GM13976 (cell line): ENCODE data around the gene ZNF394.

ENCODE experiments used
- DNase-seq: peaks from one replicate; pipeline ENCODE4 v3.0.0; 2012; ENCODE audit warnings: low spot score
- in situ Hi-C: fragments of 300-500 bp; cut with MboI; formaldehyde crosslinking; loops from one replicate; pipeline ENCODE4 v1.12.0; 2022; ENCODE audit warnings: low sequenced_read_pairs, mixed read lengths, inconsistent platforms; ENCODE audit not compliant: unreplicated experiment
- TF ChIP-seq, protein P1 (sequence below): IDR thresholded peaks from 2 replicates; pipeline ENCODE4 v1.5.1; 2012; ENCODE audit warnings: borderline replicate concordance, mild to moderate bottlenecking; ENCODE audit not compliant: insufficient read depth; ENCODE audit errors: extremely low read depth, missing control alignments, control extremely low read depth

The ZNF394 gene

DNA sequence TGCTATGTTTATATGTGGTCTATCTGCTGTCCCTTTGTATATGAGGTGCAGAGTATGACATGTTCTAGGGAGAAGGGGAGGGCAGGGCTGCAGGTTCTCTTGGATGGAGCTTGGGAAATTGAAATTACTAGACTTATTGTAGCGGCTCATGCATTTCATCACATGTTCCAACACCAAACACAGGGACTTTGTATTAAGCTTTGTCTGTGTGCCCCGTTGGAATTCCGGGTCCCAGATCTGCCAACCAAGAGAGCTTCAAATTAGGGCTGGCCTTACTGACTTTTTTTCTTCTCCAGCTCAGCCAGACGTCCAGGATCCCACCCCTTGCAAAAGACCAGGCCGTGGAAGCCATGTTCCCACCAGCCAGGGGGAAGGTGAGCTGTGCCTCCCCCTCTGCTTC, 24.0 kb downstream of the ZNF394 start:
- DNase-seq: no peak
- TF ChIP-seq, protein P1, sequence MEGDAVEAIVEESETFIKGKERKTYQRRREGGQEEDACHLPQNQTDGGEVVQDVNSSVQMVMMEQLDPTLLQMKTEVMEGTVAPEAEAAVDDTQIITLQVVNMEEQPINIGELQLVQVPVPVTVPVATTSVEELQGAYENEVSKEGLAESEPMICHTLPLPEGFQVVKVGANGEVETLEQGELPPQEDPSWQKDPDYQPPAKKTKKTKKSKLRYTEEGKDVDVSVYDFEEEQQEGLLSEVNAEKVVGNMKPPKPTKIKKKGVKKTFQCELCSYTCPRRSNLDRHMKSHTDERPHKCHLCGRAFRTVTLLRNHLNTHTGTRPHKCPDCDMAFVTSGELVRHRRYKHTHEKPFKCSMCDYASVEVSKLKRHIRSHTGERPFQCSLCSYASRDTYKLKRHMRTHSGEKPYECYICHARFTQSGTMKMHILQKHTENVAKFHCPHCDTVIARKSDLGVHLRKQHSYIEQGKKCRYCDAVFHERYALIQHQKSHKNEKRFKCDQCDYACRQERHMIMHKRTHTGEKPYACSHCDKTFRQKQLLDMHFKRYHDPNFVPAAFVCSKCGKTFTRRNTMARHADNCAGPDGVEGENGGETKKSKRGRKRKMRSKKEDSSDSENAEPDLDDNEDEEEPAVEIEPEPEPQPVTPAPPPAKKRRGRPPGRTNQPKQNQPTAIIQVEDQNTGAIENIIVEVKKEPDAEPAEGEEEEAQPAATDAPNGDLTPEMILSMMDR: no peak
- in situ Hi-C loops: no loop called here

DNA sequence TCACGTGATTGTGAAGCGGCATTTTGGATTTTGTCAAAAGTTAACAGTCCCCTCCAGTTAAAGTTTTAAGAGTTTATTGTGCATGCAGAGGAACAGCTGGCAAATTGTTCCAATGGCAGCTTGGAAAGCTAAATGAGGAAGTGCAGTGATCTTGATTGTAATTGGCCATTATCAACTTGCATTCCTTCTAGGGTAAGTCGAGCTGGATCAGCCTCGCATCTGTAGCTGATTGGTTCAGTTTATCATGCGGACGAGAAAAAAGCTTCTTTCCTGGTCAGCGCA, 26.8 kb downstream of the ZNF394 start:
- peak; percentile 84 for DNase-seq
- in situ Hi-C loops: no loop called here
- TF ChIP-seq, protein P1: no peak

DNA sequence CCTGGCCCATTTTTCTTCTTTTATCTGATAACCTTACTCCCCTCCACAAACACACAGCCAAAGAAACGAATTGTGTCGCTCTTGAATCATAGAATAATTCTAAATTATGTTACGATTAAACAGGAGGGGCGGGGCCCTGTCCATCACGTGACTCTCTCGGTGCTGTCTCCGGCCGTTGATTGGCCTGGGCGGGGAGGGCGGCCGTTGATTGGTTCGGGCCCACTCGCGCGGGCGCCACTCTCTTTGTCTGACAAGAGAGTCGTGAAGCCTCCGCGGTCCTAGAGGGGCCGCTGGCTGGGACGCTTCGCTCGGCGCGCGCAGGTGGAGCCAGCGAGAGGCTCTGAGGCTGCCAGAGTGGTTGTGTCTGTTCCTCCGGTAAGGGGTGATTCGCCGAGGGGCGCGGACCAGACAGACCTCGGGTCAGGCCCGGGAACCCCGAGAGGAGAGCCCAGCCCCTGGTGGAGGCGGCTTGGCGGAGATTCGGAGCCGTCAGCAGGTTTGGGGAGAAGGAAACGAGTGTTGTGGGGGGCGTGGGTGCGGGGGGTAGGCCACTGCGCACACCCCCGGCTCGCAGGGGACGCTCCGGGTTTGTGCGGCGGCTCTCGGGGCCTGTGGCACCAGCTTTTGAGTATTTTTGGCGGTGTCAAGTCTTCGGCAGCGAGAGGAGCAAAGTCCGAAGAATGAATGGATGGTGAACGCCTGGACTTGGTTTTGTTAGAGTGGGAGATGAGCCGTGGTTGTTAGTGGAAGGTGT, 27.3 kb downstream of the ZNF394 start, which contains the start of gene ZNF789:
TSS of gene ZNF789 (plus strand) at position 330 of the 754 bp plus-strand sequence. CDS start 3,567 bp downstream, outside the sequence.
- in situ Hi-C loops: no loop called here
- TF ChIP-seq, protein P1: no peak
- DNase-seq: peak; percentile 99

DNA sequence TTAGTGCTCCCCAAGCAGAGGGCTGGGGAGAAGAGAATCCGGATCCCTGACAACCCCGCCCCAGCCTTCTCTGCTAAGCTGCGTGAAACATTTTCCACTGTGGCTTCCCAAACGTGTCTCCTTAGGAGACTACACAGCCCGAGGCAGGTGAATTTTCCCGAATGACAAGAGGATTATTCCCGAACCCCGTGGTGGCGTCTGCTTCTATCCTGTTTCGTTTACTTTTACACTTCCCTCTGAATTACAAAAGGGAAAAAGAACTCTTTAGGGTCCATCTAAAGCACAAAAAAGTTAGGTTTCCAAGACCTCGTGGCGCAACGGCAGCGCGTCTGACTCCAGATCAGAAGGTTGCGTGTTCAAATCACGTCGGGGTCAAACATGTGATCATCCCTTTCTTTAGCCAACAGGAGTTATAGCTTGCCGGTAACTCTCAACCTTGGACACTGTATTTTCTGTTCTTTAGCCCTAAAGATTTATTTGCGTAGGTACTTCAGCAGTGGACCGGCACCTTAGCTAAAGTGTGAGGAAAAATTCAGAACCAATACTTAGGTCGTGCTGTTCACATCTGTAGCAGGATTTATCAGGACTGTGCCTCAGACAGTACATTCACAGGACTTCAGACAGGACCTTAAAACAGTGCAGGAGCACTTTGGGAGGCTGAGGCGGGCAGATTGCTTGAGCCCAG, 30.6 kb downstream of the ZNF394 start:
- in situ Hi-C loops: no loop called here
- TF ChIP-seq, protein P1: no peak
- DNase-seq: no peak

DNA sequence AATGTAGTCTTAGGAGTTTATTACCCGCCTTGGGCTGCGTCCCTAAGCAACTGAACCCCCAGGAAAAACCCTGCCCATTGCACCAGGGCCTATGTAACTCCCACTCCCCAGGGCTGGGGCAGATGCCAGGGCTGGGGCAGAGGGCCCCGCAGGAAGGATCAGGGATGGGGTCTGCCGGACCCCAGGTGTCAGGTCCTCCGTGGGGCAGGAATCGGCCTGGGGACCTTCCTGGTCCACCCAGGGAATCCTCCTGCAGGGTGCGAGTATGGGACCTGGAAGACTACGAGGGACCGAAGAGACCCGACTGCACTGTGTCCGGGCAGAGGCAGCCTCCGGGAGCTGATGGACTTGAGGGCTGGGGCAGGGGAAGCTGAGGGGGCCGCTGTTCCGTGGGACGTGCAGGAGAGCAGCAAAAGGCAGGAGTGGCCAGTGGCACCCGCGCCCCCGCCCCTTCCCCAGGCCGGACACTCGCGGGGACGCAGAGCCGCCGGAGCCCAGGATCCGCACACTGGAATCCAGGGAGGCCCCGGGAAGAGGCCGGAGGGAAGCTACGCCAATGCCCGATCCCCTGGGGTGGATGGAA, 31.7 kb downstream of the ZNF394 start:
- TF ChIP-seq, protein P1: no peak
- no peak for DNase-seq

DNA sequence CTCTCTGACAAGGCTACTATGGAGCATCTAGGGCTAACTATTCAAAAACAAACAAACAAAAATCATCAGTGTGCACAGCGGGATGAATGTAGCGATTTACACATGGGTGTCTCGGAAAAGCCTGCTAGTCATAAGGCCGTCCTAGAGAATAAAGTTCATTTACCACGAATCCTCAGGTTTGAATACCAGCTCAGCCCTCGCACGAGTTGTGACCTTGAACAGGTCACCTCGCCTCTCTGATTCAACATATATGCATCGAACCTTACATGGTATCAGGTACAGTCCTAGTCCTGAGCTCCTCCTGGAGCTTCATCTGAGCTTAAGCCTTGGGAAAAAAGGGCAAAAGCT, 34.7 kb downstream of the ZNF394 start:
- in situ Hi-C loops: no loop called here
- DNase-seq: no peak
- TF ChIP-seq, protein P1: no peak

More for the DNA sequence above, 31.7 kb downstream of the ZNF394 start:
- in situ Hi-C loops: no loop called here
